HG03097 (cell line): ENCODE data around the gene GALNT9.

Experiments used
- ATAC-seq: cut with Tn5 transposase; IDR thresholded peaks from one replicate; pipeline ENCODE4 v1.9.1; 2021; ENCODE audit not compliant: unreplicated experiment, low FRiP score

GALNT9 gene

DNA sequence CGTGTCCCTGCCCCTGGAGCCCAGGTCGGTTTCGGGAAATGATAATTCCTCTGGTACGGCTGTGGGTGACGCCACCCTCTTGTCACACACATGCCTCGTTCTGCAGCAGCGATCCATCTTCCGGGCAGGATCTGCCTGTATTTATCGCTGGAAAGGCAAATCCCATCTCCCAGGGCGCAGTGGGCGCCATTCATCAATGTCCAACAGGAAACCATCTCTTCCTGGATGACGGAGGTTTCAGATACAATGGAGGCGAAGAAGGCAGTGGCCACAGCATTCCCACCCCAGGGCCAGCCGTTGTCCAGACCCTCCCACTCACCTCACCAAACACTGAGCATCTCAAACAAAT is 110.9 kb downstream of the GALNT9 start:
- ATAC-seq: no peak

DNA sequence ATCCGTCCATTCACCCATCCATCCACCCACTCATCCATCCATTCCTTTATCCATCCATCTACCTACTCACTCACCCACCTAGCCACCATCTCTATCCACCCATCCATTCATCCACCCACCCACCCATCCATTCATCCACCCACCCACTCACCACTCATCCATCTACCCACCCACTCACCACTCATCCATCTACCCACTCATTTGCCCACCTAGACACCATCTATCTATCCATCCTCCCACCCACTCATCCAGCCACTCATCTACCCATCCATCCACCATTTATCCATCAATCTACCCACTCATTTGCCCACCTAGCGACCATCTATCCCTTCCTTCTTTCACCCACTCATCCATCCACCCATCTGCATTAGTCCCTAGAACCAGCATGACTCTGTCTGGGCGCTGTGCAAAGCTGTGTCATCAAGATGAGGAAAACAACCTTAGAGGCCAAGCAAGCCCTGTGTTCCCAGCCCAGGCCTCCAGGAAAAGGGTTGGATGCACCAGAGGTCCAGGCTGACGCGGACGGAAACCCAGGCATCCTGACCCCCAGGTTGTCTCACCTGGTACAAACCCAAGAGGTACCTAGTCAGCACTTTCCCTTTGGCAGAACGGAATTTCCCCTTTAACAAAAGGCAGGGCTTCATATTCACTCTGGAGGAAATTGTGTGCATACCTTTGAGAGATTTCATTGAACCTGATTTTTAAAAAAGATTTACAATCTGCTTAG is 111.4 kb downstream of the GALNT9 start:
- ATAC-seq: no peak

DNA sequence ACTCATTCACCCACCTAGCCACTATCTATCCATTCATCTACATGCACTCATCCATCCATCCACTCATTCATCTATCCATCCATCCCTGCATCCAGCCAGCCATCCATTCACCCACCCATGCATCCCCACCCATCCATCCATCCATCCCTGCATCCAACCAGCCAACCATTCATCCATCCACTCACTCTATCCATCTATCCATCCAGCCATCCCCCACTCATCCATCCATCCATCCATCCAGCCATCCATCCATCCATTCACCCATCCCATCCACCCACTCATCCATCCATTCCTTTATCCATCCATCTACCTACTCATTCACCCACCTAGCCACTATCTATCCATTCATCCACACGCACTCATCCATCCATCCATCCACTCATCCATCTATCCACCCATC is 112.0 kb downstream of the GALNT9 start:
- ATAC-seq: no peak

DNA sequence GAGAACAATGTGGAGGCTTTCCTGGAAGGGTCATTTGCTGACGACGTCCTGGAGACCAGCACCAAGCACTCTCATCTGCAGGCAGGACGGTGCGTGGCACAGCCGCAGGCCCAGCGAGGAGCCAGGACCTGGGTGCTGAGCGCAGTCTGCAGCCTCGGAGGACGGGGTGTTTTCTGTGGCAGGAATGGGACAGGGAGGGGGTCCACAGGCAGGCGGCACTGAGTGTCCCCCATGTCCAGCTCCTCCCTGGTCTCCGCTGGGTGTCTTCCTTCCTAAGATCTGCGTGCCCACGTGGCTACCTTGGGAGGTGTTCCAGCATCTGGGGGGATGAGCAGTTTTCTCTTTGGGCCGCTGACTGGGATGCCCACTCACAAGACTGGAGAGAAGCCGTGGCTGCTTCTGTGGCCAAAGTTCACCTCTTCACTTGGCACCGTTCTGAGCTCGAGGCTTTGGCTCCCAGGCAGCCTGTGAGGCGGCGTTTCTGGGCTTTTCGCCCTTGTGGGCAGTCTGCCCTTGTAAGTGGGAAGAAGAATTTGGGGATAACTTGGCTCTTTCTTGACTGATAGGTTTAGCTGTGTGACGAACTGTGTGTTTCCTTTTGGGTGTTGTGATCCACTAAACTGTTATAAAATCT is 112.9 kb downstream of the GALNT9 start:
- no peak for ATAC-seq

DNA sequence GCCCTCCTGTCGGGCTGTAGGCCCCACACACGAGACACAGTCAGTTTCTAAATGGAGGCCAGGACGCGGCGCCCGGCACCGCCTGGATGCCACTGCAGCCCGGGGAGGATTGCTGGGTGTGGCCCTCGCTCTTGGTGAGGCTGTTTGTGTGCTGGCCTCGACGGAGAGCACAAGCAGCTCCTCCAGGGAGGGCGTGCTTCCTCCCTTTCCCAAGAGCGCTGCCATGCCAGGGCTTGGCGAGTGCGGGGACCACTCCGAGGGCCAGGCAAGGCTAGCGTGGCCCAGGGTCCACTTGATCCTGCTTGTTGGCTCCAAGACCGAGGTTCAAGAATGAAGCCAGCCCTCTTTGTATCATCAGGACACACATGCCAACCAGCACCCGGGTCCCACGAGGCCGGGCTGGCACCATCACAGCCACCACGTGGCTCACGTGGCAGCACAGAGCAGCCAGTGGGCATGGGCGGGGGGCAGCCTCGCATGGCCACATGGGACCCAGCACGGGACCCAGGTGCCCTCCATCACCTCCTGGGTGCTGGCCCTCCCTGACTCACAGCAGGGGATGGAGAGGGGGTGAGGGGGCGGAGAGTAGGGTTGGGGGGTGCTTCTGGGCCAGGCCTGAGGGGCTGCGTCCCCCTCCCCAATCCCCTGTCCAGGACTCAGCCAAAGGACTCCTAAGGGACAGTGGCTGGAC is 113.9 kb downstream of the GALNT9 start:
- ATAC-seq: no peak

DNA sequence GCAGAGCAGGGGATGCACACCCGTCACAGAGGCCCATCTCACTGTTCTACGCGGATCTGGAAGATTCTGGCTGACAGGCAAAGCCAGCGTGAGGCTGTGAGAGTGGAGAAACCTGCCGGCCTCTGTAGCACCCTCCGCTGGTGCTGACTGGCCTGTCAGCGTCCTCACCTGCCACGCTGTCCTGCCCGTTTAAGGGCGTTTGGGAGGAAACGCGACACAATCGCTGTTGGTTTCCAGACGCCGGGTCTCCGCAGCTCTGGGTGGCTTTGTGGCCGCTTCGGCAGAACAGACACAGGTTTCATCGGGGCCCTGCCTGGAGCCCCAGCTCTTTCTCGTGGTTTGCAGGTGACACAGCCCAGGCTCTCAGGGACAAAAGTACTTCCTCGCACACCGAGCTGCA is 114.5 kb downstream of the GALNT9 start:
- ATAC-seq: no peak

DNA sequence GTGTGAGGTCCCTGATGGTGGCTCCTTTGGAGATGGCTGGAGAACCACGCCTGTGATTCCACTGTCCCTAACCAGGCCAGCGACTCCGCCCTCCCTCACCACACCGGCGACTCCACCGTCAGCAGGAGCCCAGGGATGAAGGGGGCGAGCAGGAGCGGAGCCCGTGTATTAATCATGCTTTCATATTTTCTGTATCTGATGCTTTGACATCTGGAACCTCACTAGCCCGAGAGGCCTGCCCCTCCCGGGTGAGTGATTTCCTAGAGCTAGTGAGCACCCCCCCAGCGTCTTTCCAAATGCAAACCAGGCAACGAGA is 115.3 kb downstream of the GALNT9 start:
- no peak for ATAC-seq

DNA sequence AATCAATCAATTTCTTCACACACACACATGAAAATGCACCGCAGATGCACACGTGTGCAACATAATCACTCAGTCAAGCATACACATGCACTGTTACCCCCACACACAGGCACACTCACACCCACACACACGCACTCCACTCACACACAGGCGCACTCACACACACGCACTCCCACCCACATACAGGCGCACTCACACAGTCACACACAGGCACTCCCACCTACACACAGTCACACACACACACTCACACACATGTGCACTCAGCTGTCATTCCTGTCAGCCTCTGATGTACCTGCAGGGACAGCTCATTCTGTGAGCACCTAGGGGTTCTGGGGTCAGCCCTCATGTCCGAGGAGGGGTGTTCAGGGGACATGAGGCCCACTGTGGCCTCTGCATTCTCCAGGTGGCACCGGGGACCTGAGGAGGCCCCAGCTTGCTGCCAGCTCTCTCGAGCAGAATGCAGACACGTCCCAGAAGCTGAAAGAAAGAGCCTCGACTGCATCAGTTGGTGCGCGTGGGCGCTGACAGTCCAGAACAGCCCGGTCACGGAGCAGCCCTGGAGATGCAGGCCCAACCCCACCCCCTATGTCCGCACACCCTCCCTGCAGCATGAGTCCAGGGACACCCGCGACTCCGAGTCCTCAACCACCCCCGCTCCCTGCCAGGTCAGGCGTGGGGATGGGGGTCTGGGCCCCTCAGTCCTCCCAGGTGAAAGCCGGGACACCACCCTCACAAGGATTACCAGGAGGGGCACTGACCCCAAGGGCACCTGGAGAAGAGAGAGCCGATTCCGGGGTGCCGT is 115.8 kb downstream of the GALNT9 start:
- ATAC-seq: no peak

DNA sequence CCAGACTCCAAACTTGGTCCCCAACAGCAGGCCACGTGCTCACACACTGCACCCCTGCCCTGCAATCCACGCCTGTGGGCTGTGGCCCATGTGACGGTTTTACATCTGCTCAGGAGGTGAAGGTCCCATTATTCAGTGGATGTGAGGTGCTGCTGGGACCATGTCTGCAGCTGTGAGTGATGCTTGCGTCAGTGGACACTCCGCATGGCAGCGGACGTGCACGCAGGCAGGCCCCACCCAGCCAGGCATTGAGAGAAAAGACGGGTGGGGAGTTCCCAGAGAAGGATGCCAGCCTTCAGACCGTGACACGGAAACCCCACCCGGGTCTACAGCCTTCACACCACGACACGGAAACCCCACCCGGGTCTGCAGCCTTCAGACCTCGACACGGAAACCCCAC is 117.6 kb downstream of the GALNT9 start:
- no peak for ATAC-seq

DNA sequence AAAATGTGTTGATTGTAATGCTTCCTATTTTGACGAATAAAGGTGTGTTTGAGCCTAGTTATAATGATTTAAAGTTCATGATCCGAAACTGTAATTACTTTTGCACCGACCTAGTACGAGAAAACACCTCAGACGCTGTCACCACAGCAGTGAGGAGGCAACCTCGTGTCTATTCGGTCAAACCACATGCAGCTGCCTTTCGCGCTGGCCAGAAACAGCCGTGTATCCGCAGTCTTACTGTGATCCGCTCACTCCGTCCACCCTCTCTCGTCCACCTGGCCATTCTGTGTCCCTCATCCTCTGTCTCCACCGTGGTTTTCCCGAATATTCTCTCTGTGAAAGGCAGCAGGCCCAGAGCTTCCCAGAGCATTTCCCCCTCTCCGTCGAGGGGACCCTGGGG is 118.1 kb downstream of the GALNT9 start:
- ATAC-seq: no peak

DNA sequence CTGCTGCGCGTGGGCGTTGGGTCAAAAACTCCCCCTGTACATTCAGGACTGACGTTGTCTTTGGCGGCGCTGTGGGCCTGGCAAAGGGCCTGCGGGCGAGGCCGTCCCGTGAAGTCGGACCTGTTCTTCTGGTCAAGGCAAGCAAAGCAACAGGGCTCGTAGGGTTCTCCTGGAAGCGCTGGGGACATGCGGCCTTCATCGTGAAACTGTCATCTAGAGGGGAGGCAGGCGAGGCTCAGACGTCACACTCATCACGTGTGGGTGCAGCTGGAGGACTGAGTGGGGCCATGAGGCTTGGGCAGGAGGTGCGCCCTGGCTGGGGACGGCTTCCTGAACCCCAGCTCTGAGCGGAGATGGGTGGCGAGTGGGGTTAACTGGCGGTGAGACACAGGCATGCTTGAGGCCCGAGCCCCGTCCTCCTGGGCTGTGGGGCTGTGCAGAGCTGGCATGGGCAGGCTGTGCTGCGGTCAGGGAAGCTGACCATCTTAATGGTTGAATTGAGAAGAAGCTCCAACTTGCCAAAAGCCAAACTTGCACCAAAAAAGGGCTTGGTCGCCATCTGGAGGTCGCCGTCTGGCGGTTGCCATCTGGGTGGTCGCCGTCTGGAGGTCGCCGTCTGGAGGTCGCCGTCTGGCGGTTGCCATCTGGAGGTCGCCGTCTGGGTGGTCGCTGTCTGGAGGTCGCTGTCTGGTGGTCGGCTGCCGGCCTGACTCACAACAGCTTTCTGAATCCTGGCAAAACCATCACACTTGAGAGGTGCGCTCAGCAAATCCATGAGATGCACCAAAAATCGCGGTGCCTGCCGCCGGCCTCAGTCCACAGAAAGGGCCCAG is 119.0 kb downstream of the GALNT9 start:
- ATAC-seq: no peak

DNA sequence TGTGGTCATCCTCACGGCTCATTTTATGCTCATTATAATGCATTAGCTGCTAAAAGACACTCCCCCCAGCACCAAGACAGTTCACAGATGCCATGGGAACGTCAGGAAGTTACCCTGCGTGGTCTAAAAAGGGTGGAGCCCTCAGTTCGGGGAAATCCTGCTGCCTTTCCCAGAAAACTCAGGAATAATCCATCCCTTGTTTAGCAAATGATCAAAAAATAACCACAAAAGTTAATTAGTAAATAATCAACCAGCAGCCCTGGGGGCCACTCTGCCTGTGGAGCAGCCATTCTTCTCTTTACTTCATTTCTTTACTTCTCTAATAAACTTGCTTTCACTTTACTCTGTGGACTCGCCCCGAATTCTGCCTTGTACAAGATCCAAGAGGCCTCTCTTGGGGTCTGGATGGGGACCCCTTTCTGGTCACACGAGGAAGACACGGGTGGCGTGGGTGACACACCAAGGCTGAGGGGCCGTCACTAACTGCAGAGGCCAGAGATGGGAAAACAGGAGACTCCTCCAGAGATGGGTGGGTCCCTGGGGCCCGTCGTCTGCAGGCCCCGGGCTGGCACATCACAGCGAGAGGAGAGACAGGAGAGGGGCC is 119.7 kb downstream of the GALNT9 start:
- ATAC-seq: no peak

DNA sequence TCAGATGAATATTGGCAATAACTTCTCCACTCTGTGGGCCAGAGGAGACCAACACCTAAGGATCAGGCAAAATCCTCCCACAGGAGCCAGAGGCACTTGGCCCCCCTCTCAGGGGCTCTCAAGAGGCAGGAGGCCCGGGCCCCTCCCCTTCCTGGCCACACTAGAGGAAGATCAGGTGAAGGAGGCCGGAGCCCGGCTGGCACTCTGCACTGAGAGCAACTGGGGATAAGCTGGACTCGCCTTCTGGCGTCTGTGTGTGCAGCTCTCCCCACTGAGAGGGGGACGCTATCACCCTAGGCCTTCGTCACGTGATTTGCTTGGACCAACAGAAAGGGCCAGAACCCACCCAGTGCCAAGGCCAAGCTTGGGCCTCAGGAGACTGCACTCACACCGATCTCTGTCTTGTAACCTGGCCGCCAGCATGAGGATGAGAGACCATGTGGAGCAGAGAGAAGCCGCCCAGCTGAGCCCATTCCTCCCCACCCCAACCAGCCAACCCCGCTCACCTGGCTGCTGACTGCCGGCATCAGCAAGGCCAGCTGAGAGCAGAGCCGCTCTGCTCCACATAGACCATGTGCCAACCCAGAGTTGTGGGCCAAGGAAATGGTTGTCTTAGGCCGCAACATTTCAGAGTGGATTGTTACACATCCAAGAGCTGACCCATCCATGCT is 121.1 kb downstream of the GALNT9 start:
- ATAC-seq: no peak

DNA sequence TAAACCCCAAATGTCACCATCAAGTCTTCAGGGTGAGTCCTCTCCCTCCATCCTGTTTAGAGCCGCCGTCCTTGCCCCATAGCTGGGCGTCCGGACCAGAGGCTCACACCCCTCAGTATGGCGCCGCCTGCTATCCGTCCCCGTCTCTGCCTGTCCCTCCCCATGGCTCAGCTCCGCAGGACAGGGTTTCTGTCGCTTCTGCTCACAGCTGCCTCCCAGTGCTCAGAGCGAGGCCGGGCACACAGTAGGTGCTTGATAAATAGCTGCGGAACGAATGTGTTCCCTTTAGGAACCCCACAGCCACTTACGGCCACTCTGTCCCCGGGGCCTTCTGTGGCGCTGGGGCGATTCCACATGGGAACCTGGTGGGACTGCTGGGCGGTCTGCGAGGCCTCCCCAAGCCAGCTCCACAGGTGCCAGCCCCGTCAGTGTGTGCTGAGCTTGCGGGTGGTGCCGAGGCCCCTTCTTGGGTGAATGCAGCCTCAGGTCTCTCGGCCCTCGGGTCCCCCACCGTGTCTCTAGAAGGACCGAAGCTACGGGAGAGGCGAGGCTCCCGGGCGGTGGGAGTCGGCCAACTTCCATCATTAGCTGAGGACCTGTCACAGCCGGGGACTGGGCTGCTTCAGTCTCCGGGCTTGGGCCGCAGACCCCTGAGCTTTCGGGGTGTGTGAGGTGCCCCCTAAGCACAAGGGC is 122.2 kb downstream of the GALNT9 start:
- no peak for ATAC-seq

DNA sequence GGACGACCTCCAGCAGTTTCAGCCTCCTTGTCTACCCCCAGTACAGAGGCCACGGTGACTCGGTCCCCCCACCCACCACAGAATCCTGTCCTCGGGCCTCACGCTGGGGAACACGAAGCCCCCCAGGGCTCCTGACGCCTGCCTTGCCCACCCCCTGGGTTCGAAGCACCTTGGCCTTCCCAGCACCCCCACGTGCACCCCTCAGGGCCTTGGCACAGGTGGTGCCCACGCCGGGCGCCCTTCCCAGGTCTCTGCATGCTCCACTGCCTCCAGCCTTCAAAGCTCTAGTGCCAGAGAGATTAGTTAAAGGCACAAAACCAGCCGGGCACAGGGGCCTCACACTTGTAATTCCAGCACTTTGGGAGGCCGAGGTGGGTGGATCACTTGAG is 123.3 kb downstream of the GALNT9 start:
- no peak for ATAC-seq

DNA sequence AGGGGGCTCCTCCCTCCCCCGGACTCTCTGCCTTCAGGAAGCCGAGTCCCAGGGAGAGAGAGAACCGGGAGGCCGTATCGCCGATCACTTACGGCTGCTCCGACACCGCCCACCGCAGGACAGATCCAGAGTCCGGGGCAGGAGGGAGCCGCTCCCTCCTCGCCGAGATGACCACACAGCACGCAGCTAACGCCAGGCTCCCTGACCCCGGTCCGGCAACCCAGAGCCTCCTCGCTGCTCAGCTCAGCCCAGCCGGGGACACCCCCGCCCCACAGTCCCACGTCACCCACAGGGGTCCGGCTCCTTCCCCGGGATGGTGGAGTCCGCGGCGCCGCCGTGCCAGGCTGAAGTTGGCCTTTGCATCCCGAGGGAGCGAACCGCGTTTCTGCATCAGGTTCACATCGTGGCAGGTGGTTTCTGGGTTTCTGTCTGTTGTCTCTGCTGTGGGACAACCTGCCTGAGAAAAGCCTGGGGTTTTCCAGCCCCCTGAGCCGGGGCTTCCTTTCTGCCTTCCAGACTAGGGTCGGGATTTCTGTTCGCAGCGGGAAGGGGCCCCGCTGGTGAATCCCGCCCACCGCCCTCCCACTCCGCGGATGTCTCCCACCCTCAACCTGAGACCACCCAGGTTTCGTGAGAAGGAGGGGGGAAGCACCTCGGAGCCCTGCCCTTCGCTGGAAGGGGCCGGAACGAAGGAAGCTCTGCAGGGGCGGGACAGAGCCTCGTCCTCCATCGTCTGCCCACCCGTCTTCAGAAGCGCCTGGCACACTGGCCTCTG is 123.9 kb downstream of the GALNT9 start:
- ATAC-seq: no peak

DNA sequence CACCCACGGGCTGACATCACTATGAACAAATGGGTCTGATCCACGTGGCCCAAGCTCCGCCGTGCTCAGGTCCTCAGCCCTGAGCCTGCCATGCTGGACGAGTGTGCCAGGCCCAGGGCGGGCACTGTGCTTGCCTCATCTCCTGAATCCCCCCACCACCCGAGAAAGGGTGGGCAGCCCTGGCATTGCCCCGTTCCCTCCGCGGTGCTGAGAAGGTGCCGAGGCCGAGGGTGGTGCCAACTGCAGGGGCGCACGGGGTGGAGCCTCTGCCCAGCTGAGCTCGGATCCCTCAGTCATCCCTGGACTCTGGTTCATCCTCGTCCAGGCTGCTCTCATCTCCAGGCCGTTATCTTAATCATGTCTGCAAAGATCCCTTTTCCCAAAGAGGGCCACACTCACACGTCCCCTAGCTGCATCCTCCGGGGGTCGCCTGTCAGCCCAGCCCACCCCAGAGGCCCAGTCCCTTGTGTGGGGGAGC is 124.6 kb downstream of the GALNT9 start:
- ATAC-seq: no peak
